Transverse colon (tissue), 4 donors: Measurements from ENCODE around the gene TYW1. TPM values are rescaled to one million over a fixed set of nuclear protein-coding genes. Genes with fewer than 3 reads are reported as not detected.
A peak's percentile ranks its signal among the peaks of the same experiment; 100 is the strongest.
"Not testable (repeated sequence)": the region's sequence is repeated elsewhere in the genome, so short reads cannot be mapped to it uniquely, and the experiment has no call there.

Experiments used
- DNase-seq: peaks from one replicate; pipeline ENCODE4 v3.0.0-alpha.2; 2019
- H3K27ac ChIP-seq, 4 donors: fragments of 200-600 bp; sonication (generic); 2 replicates each; pipeline ENCODE4 v1.5.1; 2016 to 2018; ENCODE audit warnings: inconsistent platforms in 4 of 4
- H3K27me3 ChIP-seq: fragments of 200-600 bp; sonication (generic); 2 replicates; pipeline ENCODE4 v1.5.1; 2017; ENCODE audit warnings: inconsistent platforms
- H3K36me3 ChIP-seq, 4 donors: fragments of 200-600 bp; sonication (generic); 2 replicates each; pipeline ENCODE4 v1.5.1; 2017 to 2019; ENCODE audit warnings: inconsistent platforms in 4 of 4
- H3K4me1 ChIP-seq, 4 donors: fragments of 200-600 bp; sonication (generic); 2 replicates each; pipeline ENCODE4 v1.5.1; 2017 to 2020; ENCODE audit warnings: inconsistent platforms in 4 of 4
- H3K4me3 ChIP-seq, 4 donors: fragments of 200-600 bp; sonication (generic); 1 replicate in 1 of 4; 2 replicates in 3 of 4; pipeline versions ENCODE4 v1.5.1 to v1.6.1; 2017 to 2019; ENCODE audit warnings: inconsistent platforms in 4 of 4
- H3K9me3 ChIP-seq, 2 donors: fragments of 200-600 bp; sonication (generic); 2 replicates each; pipeline ENCODE4 v1.5.1; 2017 to 2019; ENCODE audit warnings: inconsistent platforms in 2 of 2
- POLR2AphosphoS5 ChIP-seq, 3 donors: sonication (generic); formaldehyde crosslinking; IDR thresholded peaks; one replicate each; pipeline ENCODE4 v1.6.1; 2016; ENCODE audit warnings: antibody characterized with exemption in 3 of 3
- WGBS, 2 donors: methylation state at CpG; one replicate each; pipeline ENCODE4 v1.1.5; 2018; ENCODE audit warnings: low coverage in 1 of 2; 5-methylcytosine and 5-hydroxymethylcytosine counted together
- in situ Hi-C, 4 donors: fragments of 200-750 bp; cut with MboI; loops; one replicate each; pipeline versions ENCODE4 v1.15.0 to v1.15.1; 2017; ENCODE audit warnings: low sequenced_read_pairs in 3 of 4, low pct_ligation_motif_present in 1 of 4, low pct_unique_long_range_greater_than_20kb in 1 of 4
- intact Hi-C: fragments of 100-400 bp; cut with DNase I; formaldehyde crosslinking; loops from one replicate; pipeline ENCODE4 v1.15.1; 2023; ENCODE audit warnings: low total_unique reads
- total RNA-seq, 4 donors: library from RNA; depleted of rRNA; stranded (reverse); fragments of >200 nt; gene quantifications; one replicate each; pipeline ENCODE4 v1.1.0, GENCODE V29; 2016
- TF ChIP-seq, protein P1 (sequence below), 5 experiments: fragments of 200-600 bp in 3 of 5; fragments of 450-650 bp in 2 of 5; sonication (generic) in 3 of 5; IDR thresholded peaks; 1 replicate in 2 of 5; 2 replicates in 3 of 5; pipeline ENCODE4 v1.5.1; 2016 to 2017; ENCODE audit warnings: antibody characterized with exemption in 5 of 5, inconsistent platforms in 3 of 5, mild to moderate bottlenecking in 2 of 5, moderate library complexity in 1 of 5

Gene TYW1
- total RNA-seq, 4 donors from 2014 or later, result 24.3 to 87.8 (median 27.5) TPM

- H3K4me3 ChIP-seq, H3K4me1 ChIP-seq, H3K36me3 ChIP-seq, H3K27me3 ChIP-seq, H3K9me3 ChIP-seq, in situ Hi-C loops, intact Hi-C loops, DNase-seq, H3K27ac ChIP-seq: not testable (repeated sequence)
- WGBS, 2 donors, result 53 to 64% methylated on average over 4 to 6 of the region's 6 CpGs
- TF ChIP-seq, protein P1, sequence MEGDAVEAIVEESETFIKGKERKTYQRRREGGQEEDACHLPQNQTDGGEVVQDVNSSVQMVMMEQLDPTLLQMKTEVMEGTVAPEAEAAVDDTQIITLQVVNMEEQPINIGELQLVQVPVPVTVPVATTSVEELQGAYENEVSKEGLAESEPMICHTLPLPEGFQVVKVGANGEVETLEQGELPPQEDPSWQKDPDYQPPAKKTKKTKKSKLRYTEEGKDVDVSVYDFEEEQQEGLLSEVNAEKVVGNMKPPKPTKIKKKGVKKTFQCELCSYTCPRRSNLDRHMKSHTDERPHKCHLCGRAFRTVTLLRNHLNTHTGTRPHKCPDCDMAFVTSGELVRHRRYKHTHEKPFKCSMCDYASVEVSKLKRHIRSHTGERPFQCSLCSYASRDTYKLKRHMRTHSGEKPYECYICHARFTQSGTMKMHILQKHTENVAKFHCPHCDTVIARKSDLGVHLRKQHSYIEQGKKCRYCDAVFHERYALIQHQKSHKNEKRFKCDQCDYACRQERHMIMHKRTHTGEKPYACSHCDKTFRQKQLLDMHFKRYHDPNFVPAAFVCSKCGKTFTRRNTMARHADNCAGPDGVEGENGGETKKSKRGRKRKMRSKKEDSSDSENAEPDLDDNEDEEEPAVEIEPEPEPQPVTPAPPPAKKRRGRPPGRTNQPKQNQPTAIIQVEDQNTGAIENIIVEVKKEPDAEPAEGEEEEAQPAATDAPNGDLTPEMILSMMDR (IDR thresholded peaks at IDR 0.05), result peak in 2 of 5 experiments; percentile 20 to 33
Observed at GRCh38 chr7:67176730-67177129, 180.1 kb downstream of the TYW1 start.

GRCh38 chr7:67178915-67179688 lies 182.5 kb downstream of the TYW1 start:
- 61 to 82% methylated on average over 2 to 5 of the region's 5 CpGs for WGBS, 2 donors

GRCh38 chr7:67182956-67183750 lies 186.5 kb downstream of the TYW1 start:
- DNase-seq, intact Hi-C loops, H3K27ac ChIP-seq, H3K36me3 ChIP-seq, H3K4me3 ChIP-seq, H3K9me3 ChIP-seq, in situ Hi-C loops, H3K4me1 ChIP-seq, H3K27me3 ChIP-seq: not testable (repeated sequence)
- 96 to 100% methylated on average over 3 to 15 of the region's 17 CpGs for WGBS, 2 donors

More at GRCh38 chr7:67178915-67179688, 182.5 kb downstream of the TYW1 start:
- H3K9me3 ChIP-seq, H3K36me3 ChIP-seq, H3K27me3 ChIP-seq, intact Hi-C loops, H3K4me3 ChIP-seq, H3K4me1 ChIP-seq, H3K27ac ChIP-seq, in situ Hi-C loops: not testable (repeated sequence)
- TF ChIP-seq POLR2AphosphoS5 (IDR thresholded peaks at IDR 0.05), result peak; percentile 36 to 54 (median 51)
- peak; percentile 21 for DNase-seq

- DNase-seq, result not testable (repeated sequence)
Observed at GRCh38 chr7:67184912-67185659, 188.5 kb downstream of the TYW1 start.

DNA sequence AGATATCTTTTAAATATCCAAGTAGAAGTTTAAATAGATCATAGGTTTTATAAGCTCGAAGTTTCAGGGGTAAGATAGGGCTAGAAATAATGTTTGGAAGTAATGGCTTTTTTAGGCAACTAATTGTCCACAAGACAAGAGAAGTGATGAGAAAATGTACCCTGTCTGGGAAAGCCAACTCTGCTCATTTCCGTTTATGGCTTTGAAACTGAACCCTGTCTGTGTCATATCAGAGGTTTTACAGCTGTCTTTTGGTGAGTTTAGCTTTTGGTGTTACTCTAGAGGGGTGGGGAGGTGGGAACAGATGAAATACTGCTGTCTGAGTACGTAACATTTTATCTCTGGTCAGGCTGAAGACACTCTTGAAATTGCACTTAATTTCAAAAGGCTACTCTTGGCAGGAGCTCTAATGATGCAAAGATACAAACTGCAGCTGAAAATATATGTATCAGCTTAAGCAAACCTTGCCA lies 189.1 kb downstream of the TYW1 start:
- DNase-seq, in situ Hi-C loops, H3K27me3 ChIP-seq, H3K9me3 ChIP-seq, H3K4me3 ChIP-seq, H3K4me1 ChIP-seq, intact Hi-C loops, H3K36me3 ChIP-seq: not testable (repeated sequence)
- WGBS, 2 donors, result 63 to 67% methylated on average over 2 of the region's 3 CpGs
- peak overlapping the region in 1 of 4 donors; percentile 8 for H3K27ac ChIP-seq

More at GRCh38 chr7:67184912-67185659, 188.5 kb downstream of the TYW1 start:
- intact Hi-C loops, H3K4me1 ChIP-seq, in situ Hi-C loops, H3K27me3 ChIP-seq, H3K9me3 ChIP-seq, H3K36me3 ChIP-seq, H3K4me3 ChIP-seq: not testable (repeated sequence)
- 88 to 94% methylated on average over 8 to 10 of the region's 10 CpGs for WGBS, 2 donors
- peak overlapping the region in 1 of 4 donors; percentile 8 for H3K27ac ChIP-seq

DNA sequence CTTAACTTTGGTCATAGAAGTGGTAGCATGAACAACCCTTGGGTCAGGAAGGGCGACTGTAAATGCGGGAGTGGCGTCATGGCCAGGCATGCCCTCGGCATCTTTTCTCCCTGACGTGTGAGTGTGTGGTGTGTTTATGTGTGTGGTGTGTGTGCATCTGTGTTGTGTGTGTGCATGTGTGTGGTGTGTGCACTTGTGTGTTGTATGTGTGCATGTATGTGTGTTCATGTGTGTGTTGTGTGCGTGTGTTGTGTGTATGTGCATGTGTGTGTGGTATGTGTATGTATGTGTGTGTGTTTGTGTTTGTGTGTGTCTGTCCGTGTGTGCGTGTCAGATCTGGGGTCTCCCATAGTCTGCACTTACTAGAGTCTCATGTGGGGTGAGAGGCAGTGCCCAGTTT lies 192.5 kb downstream of the TYW1 start:
- H3K27ac ChIP-seq, DNase-seq, H3K9me3 ChIP-seq, in situ Hi-C loops, H3K4me3 ChIP-seq, H3K36me3 ChIP-seq, intact Hi-C loops, H3K27me3 ChIP-seq: not testable (repeated sequence)
- 92% methylated on average over 8 of the region's 8 CpGs; no CpG with 5 or more reads in 1 of the 2 donors for WGBS, 2 donors
- peaks cover 0 to 12% (median 3%) of the 10 kb centered on the region in 4 donors for H3K4me1 ChIP-seq

DNA sequence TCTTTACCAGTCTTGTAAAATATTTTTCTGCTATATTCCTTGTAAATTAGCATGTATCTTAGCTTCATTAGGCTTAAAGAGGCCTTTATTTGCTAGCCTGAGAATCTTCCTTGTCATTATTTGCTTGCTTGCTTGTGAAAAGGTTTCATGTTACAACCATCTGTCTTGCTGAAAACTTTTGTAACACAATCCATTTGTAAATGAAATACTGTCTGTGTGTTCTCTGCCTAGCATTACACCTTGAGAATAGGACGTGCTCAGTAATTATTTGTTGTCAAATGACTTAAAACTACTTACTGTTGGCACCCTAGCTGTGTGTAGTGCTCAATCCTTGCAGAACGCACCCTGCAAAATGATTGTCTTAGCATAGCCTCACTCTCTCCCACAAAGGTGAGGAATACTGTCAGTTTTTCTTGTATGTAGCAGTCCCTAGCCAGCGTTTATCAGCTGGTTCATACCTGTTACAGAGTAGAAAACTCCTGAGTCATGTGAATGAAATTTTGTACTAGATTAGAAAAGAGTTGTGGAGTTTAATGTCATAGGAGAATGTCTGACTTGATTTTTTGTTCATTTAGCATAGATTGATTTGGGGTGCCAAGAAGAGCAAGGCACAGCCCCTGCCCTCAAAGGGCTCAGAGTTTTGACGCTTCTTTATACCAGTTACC lies 193.3 kb downstream of the TYW1 start:
- in situ Hi-C loops, DNase-seq, intact Hi-C loops: not testable (repeated sequence)

GRCh38 chr7:67191002-67191720 lies 194.5 kb downstream of the TYW1 start:
- H3K36me3 ChIP-seq, intact Hi-C loops, H3K9me3 ChIP-seq, H3K27me3 ChIP-seq, H3K27ac ChIP-seq, H3K4me3 ChIP-seq, in situ Hi-C loops, DNase-seq: not testable (repeated sequence)
- H3K4me1 ChIP-seq, result peaks cover 0 to 12% (median 3%) of the 10 kb centered on the region in 4 donors
- 89% methylated on average over 5 of the region's 5 CpGs; no CpG with 5 or more reads in 1 of the 2 donors for WGBS, 2 donors

More for the DNA sequence above, 193.3 kb downstream of the TYW1 start:
- H3K27ac ChIP-seq, H3K9me3 ChIP-seq, H3K36me3 ChIP-seq, H3K4me3 ChIP-seq, H3K27me3 ChIP-seq: not testable (repeated sequence)
- peaks cover 0 to 12% (median 3%) of the 10 kb centered on the region in 4 donors for H3K4me1 ChIP-seq
- 80 to 88% methylated on average over 2 to 4 of the region's 4 CpGs for WGBS, 2 donors
